ENCODE data around the gene TMEM201.
A peak's percentile ranks its signal among the peaks of the same experiment; 100 is the strongest.

Gene TMEM201

GRCh38 chr1:9648171-9648570 is 59.5 kb downstream of the TMEM201 start:
- H3K9me3 ChIP-seq (ENCODE audit: low read depth, low read length) = no peaks in the 10 kb centered on the region
- TF ChIP-seq FOXP2 (optimal IDR thresholded peaks at IDR 0.05; ENCODE audit: control extremely low read depth, extremely low read length, insufficient read depth) = no peak
- TF ChIP-seq POLR2AphosphoS5 (IDR thresholded peaks at IDR 0.05; ENCODE audit: borderline replicate concordance, low read depth, low read length) = no peak
- no peak for TF ChIP-seq EZH2 (IDR thresholded peaks at IDR 0.05)

GRCh38 chr1:9649769-9650168 is 61.1 kb downstream of the TMEM201 start:
- Histone ChIP-seq H3K4me3 (no peak overlapping the region), H3K9me3 (ENCODE audit: low read depth, low read length) (no peaks in the 10 kb centered on the region), H3K27ac (no peak overlapping the region), H3K9ac (ENCODE audit: insufficient read length) (no peak overlapping the region), H3K36me3 (ENCODE audit: insufficient read depth, low read length) (no peaks in the 10 kb centered on the region)
- DNase-seq (ENCODE audit: low read depth, low spot score) = no peak
- TF ChIP-seq EZH2 (IDR thresholded peaks at IDR 0.05) (no peak), POLR2AphosphoS5 (IDR thresholded peaks at IDR 0.05; ENCODE audit: borderline replicate concordance, low read depth, low read length) (no peak), FOXP2 (optimal IDR thresholded peaks at IDR 0.05; ENCODE audit: control extremely low read depth, extremely low read length, insufficient read depth) (no peak)

More at GRCh38 chr1:9648171-9648570, 59.5 kb downstream of the TMEM201 start:
- no peaks in the 10 kb centered on the region for H3K36me3 ChIP-seq (ENCODE audit: insufficient read depth, low read length)
- H3K4me3 ChIP-seq = no peak overlapping the region
- no peak overlapping the region for H3K27ac ChIP-seq
- H3K9ac ChIP-seq (ENCODE audit: insufficient read length) = no peak overlapping the region
- DNase-seq (ENCODE audit: low read depth, low spot score) = no peak

GRCh38 chr1:9651220-9651564 is 62.5 kb downstream of the TMEM201 start:
- H3K9me3 ChIP-seq (ENCODE audit: low read depth, low read length) = no peaks in the 10 kb centered on the region
- peak overlapping the region; percentile 80 for H3K4me3 ChIP-seq
- H3K9ac ChIP-seq (ENCODE audit: insufficient read length) = no peak overlapping the region
- no peak overlapping the region for H3K27ac ChIP-seq
- no peaks in the 10 kb centered on the region for H3K36me3 ChIP-seq (ENCODE audit: insufficient read depth, low read length)
- TF ChIP-seq EZH2 (IDR thresholded peaks at IDR 0.05) (no peak), FOXP2 (optimal IDR thresholded peaks at IDR 0.05; ENCODE audit: control extremely low read depth, extremely low read length, insufficient read depth) (no peak), POLR2AphosphoS5 (IDR thresholded peaks at IDR 0.05; ENCODE audit: borderline replicate concordance, low read depth, low read length) (no peak)
- DNase-seq (ENCODE audit: low read depth, low spot score) = no peak

- no peak for DNase-seq (ENCODE audit: low read depth, low spot score)
- TF ChIP-seq POLR2AphosphoS5 (IDR thresholded peaks at IDR 0.05; ENCODE audit: borderline replicate concordance, low read depth, low read length) = no peak
- no peak for TF ChIP-seq FOXP2 (optimal IDR thresholded peaks at IDR 0.05; ENCODE audit: control extremely low read depth, extremely low read length, insufficient read depth)
- no peak for TF ChIP-seq EZH2 (IDR thresholded peaks at IDR 0.05)
- Histone ChIP-seq H3K9me3 (ENCODE audit: low read depth, low read length) (no peaks in the 10 kb centered on the region), H3K4me3 (peak within 1 kb of the TSS; percentile 80), H3K9ac (ENCODE audit: insufficient read length) (no peak within 1 kb of the TSS), H3K36me3 (ENCODE audit: insufficient read depth, low read length) (no peaks in the 10 kb centered on the region), H3K27ac (no peak within 1 kb of the TSS)
Observed at GRCh38 chr1:9651565-9652378, 63.1 kb downstream of the TMEM201 start, which contains the start of gene PIK3CD. Gene PIK3CD (plus strand): TSS chr1:9651731. CDS start chr1:9710456, 58,725 bp downstream.

GRCh38 chr1:9652379-9653209 is 63.9 kb downstream of the TMEM201 start:
- Histone ChIP-seq H3K4me3 (peak overlapping the region; percentile 80), H3K27ac (no peak overlapping the region), H3K9me3 (ENCODE audit: low read depth, low read length) (no peaks in the 10 kb centered on the region), H3K9ac (ENCODE audit: insufficient read length) (no peak overlapping the region), H3K36me3 (ENCODE audit: insufficient read depth, low read length) (no peaks in the 10 kb centered on the region)
- DNase-seq (ENCODE audit: low read depth, low spot score) = no peak
- no peak for TF ChIP-seq POLR2AphosphoS5 (IDR thresholded peaks at IDR 0.05; ENCODE audit: borderline replicate concordance, low read depth, low read length)
- TF ChIP-seq FOXP2 (optimal IDR thresholded peaks at IDR 0.05; ENCODE audit: control extremely low read depth, extremely low read length, insufficient read depth) = no peak
- no peak for TF ChIP-seq EZH2 (IDR thresholded peaks at IDR 0.05)

GRCh38 chr1:9653210-9653490 is 64.4 kb downstream of the TMEM201 start:
- no peak for DNase-seq (ENCODE audit: low read depth, low spot score)
- Histone ChIP-seq H3K9ac (ENCODE audit: insufficient read length) (no peak overlapping the region), H3K27ac (no peak overlapping the region), H3K36me3 (ENCODE audit: insufficient read depth, low read length) (no peaks in the 10 kb centered on the region), H3K4me3 (no peak overlapping the region), H3K9me3 (ENCODE audit: low read depth, low read length) (no peaks in the 10 kb centered on the region)
- TF ChIP-seq POLR2AphosphoS5 (IDR thresholded peaks at IDR 0.05; ENCODE audit: borderline replicate concordance, low read depth, low read length) (no peak), FOXP2 (optimal IDR thresholded peaks at IDR 0.05; ENCODE audit: control extremely low read depth, extremely low read length, insufficient read depth) (no peak), EZH2 (IDR thresholded peaks at IDR 0.05) (no peak)

- Histone ChIP-seq H3K9me3 (ENCODE audit: low read depth, low read length) (no peaks in the 10 kb centered on the region), H3K4me3 (no peak overlapping the region), H3K9ac (ENCODE audit: insufficient read length) (no peak overlapping the region), H3K27ac (no peak overlapping the region), H3K36me3 (ENCODE audit: insufficient read depth, low read length) (no peaks in the 10 kb centered on the region)
- DNase-seq (ENCODE audit: low read depth, low spot score) = no peak
- TF ChIP-seq POLR2AphosphoS5 (IDR thresholded peaks at IDR 0.05; ENCODE audit: borderline replicate concordance, low read depth, low read length) (no peak), EZH2 (IDR thresholded peaks at IDR 0.05) (no peak), FOXP2 (optimal IDR thresholded peaks at IDR 0.05; ENCODE audit: control extremely low read depth, extremely low read length, insufficient read depth) (no peak)
Observed at GRCh38 chr1:9653491-9654050, 64.9 kb downstream of the TMEM201 start.

All from SK-N-MC (cell line).